ENCODE data around the gene ATP1A4. TPM values are rescaled to one million over a fixed set of nuclear protein-coding genes. Genes with fewer than 3 reads are reported as not detected.

The ATP1A4 gene
- total RNA-seq, 4 donors from 2014 or later, result 0.57 TPM; not detected in 3

- Histone ChIP-seq H3K27ac (no peak overlapping the region), H3K4me3 (no peak overlapping the region), H3K4me1 (peaks cover 0 to 18% (median 4%) of the 10 kb centered on the region in 4 donors), H3K9me3 (no peaks in the 10 kb centered on the region), H3K36me3 (peaks cover 0 to 59% (median 0%) of the 10 kb centered on the region in 3 donors), H3K27me3 (no peaks in the 10 kb centered on the region)
- TF ChIP-seq POLR2A (IDR thresholded peaks at IDR 0.05) (no peak), CTCF (IDR thresholded peaks at IDR 0.05) (no peak)
- DNase-seq, result no peak
Observed at GRCh38 chr1:160211046-160211790, 59.8 kb downstream of the ATP1A4 start.

GRCh38 chr1:160214481-160215140 lies 63.2 kb downstream of the ATP1A4 start:
- Histone ChIP-seq H3K27ac (no peak overlapping the region), H3K36me3 (peaks cover 0 to 88% (median 0%) of the 10 kb centered on the region in 3 donors), H3K27me3 (no peaks in the 10 kb centered on the region), H3K4me1 (peaks cover 0 to 40% (median 0%) of the 10 kb centered on the region in 4 donors), H3K9me3 (no peaks in the 10 kb centered on the region), H3K4me3 (no peak overlapping the region)
- DNase-seq, result no peak
- TF ChIP-seq POLR2A (IDR thresholded peaks at IDR 0.05) (no peak), CTCF (IDR thresholded peaks at IDR 0.05) (no peak)

GRCh38 chr1:160216301-160216700 lies 64.9 kb downstream of the ATP1A4 start:
- TF ChIP-seq POLR2A (IDR thresholded peaks at IDR 0.05), result no peak
- TF ChIP-seq CTCF (IDR thresholded peaks at IDR 0.05), result no peak
- Histone ChIP-seq H3K36me3 (peaks cover 0 to 99% (median 0%) of the 10 kb centered on the region in 3 donors), H3K9me3 (no peaks in the 10 kb centered on the region), H3K4me1 (peaks cover 0 to 28% (median 0%) of the 10 kb centered on the region in 4 donors), H3K27me3 (no peaks in the 10 kb centered on the region), H3K4me3 (no peak overlapping the region), H3K27ac (no peak overlapping the region)
- no peak for DNase-seq

DNA sequence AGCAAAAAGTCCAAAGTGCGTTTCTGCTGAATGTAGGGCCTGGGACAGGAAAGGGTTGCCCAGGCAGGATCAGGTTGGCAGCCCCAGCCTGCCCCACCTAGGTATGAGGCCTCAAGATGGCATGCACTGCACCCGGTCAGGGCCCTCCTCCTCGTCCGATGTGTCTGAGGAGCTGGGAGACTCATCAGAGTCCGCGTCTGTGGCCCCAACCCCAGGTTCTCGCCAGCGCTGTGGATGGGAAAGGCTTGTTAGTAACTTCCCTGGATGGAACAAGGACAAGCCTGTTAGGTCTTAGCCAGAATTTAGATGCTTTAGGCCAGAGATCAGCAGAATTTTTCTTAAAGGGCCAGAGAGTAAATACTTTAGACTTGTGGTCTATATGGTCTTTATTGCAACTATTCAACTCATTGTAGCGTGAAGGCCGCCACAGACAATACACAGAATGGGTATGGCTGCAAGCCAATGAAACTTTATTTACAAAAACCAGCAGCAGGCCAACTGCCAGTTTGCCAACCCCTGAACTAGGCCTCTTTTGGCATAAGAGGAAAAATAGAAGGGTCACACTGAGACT lies 66.2 kb downstream of the ATP1A4 start:
- H3K9me3 ChIP-seq, result no peaks in the 10 kb centered on the region
- H3K27me3 ChIP-seq, result no peaks in the 10 kb centered on the region
- peaks cover 0 to 28% (median 0%) of the 10 kb centered on the region in 4 donors for H3K4me1 ChIP-seq
- TF ChIP-seq POLR2A (IDR thresholded peaks at IDR 0.05) (no peak), CTCF (IDR thresholded peaks at IDR 0.05) (no peak)
- H3K27ac ChIP-seq, result peak overlapping the region; percentile 4 to 64 (median 32)
- H3K36me3 ChIP-seq, result peaks cover 0 to 99% (median 0%) of the 10 kb centered on the region in 3 donors
- no peak overlapping the region for H3K4me3 ChIP-seq
- peak in 2 of 3 donors; percentile 59 to 65 for DNase-seq

DNA sequence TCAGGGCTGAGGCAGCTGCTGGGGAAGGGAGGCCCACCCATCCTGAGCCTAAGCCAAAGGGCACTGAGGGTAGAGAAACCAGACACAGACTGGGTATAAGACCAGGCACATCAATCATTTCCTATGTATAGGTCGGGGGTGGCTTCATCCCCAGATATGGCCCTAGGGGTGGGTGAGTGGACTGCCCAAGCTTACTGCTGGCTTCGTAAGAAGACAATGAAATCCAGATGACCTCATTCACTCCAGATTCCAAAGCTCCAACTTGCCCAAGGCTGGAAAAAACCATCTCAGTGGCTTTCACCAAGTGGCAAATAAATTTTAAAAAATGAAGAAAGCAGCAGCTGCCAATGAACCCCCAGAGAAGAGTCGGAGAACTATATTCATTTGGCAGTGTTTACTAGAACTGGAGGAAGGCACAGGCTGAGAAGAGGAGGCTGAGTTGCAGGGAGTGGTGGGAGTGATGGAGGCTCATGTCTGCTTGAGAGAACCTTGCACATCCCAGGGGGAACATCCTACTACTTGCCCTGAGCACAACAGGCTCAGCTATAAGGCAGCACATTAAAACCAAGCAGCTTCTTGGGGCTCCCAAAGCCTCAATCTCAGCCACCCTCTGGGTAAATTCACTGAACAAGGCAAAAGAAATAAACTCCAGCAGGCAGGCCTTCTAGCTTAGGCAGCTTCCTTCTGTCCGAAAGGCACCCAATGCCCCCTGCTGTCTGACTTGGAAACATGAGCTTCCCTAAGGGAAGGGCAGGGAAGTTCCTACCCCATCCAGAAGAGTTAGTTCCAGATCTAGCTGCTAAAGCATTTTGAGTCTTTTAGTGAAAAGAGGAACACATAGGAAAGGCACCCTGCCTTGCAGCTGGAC lies 67.9 kb downstream of the ATP1A4 start:
- H3K9me3 ChIP-seq, result no peaks in the 10 kb centered on the region
- peaks cover 0 to 28% (median 0%) of the 10 kb centered on the region in 4 donors for H3K4me1 ChIP-seq
- DNase-seq, result peak in 1 of 3 donors; percentile 57
- no peaks in the 10 kb centered on the region for H3K27me3 ChIP-seq
- no peak for TF ChIP-seq POLR2A (IDR thresholded peaks at IDR 0.05)
- peak in 4 of 6 experiments; percentile 34 to 54 (median 43) for TF ChIP-seq CTCF (IDR thresholded peaks at IDR 0.05)
- peak overlapping the region in 3 of 4 donors; percentile 4 to 42 (median 25) for H3K27ac ChIP-seq
- H3K4me3 ChIP-seq, result no peak overlapping the region
- H3K36me3 ChIP-seq, result peaks cover 0 to 99% (median 3%) of the 10 kb centered on the region in 3 donors
